K562 (cell line): ENCODE data around the gene SHE. TPM values are rescaled to one million over a fixed set of nuclear protein-coding genes. Genes with fewer than 3 reads are reported as not detected.

Experiments
- ATAC-seq: fragments of 200-7000 bp; cut with Tn5 transposase; 3 replicates; pipeline ENCODE4 v1.9.1; 2020; ENCODE audit warnings: moderate library complexity
- BruUV-seq: library from RNA; stranded (reverse); fragments of 400-500 nt; replicated peaks from 2 replicates; lab custom pipeline; 2021; lab: Mats Ljungman, UMichigan
- CTCF ChIA-PET: fragments of 300-600 bp; formaldehyde crosslinking; extraction: SDS; loops from one replicate; lab custom pipeline; 2021; ENCODE audit warnings: low intra/inter-chr PET ratio; lab: Yijun Ruan, JAX
- POLR2A ChIA-PET: fragments of 300-600, 350-650 bp; sonication (Branson Sonifier 250); formaldehyde crosslinking; extraction: SDS; loops from one replicate; lab custom pipeline; 2021; ENCODE audit warnings: antibody characterized with exemption, inconsistent platforms; lab: Yijun Ruan, JAX
- DNase-seq, 4 experiments: peaks; one replicate each; pipeline versions ENCODE4 v3.0.0 to v3.0.0-alpha.2; 2011 to 2018; ENCODE audit warnings: low spot score in 3 of 4, mixed read lengths in 3 of 4; ENCODE audit errors: extremely low read depth in 1 of 4
- FAIRE-seq: peaks from 2 replicates; lab custom pipeline; 2011; peaks lifted over from hg19 to GRCh38; lab: Jason Lieb, UNC
- H2AFZ ChIP-seq: 2 replicates; pipeline ENCODE4 v1.6.0; 2011; ENCODE audit warnings: low read depth, low read length, control low read depth, inconsistent platforms
- H3K27ac ChIP-seq: fragments of 200-600 bp; 3 replicates; pipeline ENCODE4 v1.8.0; 2011; ENCODE audit warnings: low read depth, mild to moderate bottlenecking, control low read depth, inconsistent platforms, low read length, moderate library complexity, mixed read lengths; ENCODE audit errors: extremely low read depth
- H3K27me3 ChIP-seq, 2 experiments: fragments of 300-600 bp in 1 of 2; 2 replicates in 1 of 2; 3 replicates in 1 of 2; pipeline versions ENCODE4 v1.6.0 to v1.8.0; 2011; ENCODE audit warnings: inconsistent platforms in 2 of 2, low read length in 2 of 2, mild to moderate bottlenecking in 1 of 2, mixed read lengths in 1 of 2, moderate library complexity in 1 of 2; ENCODE audit not compliant: control insufficient read depth in 2 of 2, insufficient read depth in 2 of 2
- H3K36me3 ChIP-seq: fragments of 300-600 bp; 3 replicates; pipeline ENCODE4 v1.8.0; 2011; ENCODE audit warnings: mild to moderate bottlenecking, low read length, inconsistent platforms; ENCODE audit not compliant: control insufficient read depth, insufficient read depth
- H3K4me1 ChIP-seq, 2 experiments: fragments of 200-600 bp in 1 of 2; replicated peaks in 1 of 2; 2 replicates in 1 of 2; 3 replicates in 1 of 2; pipeline versions ENCODE4 v1.5.1 to v1.8.0; 2011; ENCODE audit warnings: inconsistent platforms in 2 of 2, low read length in 2 of 2, mild to moderate bottlenecking in 1 of 2, mixed read lengths in 1 of 2, moderate library complexity in 1 of 2; ENCODE audit not compliant: control insufficient read depth in 2 of 2, insufficient read depth in 2 of 2
- H3K4me2 ChIP-seq: 2 replicates; pipeline ENCODE4 v1.6.1; 2011; ENCODE audit warnings: low read length, control low read depth, inconsistent platforms, mixed read lengths; ENCODE audit not compliant: insufficient read depth
- H3K4me3 ChIP-seq: fragments of 200-600 bp; sonication (generic), shearing (Covaris generic); 2 replicates; pipeline ENCODE4 v1.5.1; 2016; ENCODE audit warnings: control low read depth, inconsistent platforms
- H3K79me2 ChIP-seq: fragments of 200-600 bp; 3 replicates; pipeline ENCODE4 v1.8.0; 2011; ENCODE audit warnings: low read length, inconsistent platforms; ENCODE audit not compliant: control insufficient read depth, insufficient read depth
- H3K9ac ChIP-seq, 2 experiments: 2 replicates each; pipeline versions ENCODE4 v1.6.0 to v1.6.1; 2011; ENCODE audit warnings: low read depth in 2 of 2, low read length in 2 of 2, control low read depth in 1 of 2, inconsistent platforms in 1 of 2, mild to moderate bottlenecking in 1 of 2, mixed read lengths in 1 of 2; ENCODE audit not compliant: insufficient read depth in 1 of 2
- H3K9me1 ChIP-seq: one replicate; pipeline ENCODE4 v1.6.0; 2011; ENCODE audit warnings: inconsistent platforms, mild to moderate bottlenecking, low read length, moderate library complexity; ENCODE audit not compliant: control insufficient read depth, insufficient read depth
- H3K9me3 ChIP-seq: replicated peaks from 2 replicates; pipeline ENCODE4 v1.5.1; 2011; ENCODE audit warnings: low read depth, low read length, inconsistent platforms; ENCODE audit not compliant: control insufficient read depth, insufficient read depth
- H4K20me1 ChIP-seq: replicated peaks from 2 replicates; pipeline ENCODE4 v1.6.1; 2011; ENCODE audit warnings: low read length, inconsistent platforms, mixed read lengths; ENCODE audit not compliant: control insufficient read depth, insufficient read depth
- DEAF1 ChIP-seq: fragments of 450-650 bp; formaldehyde crosslinking; IDR thresholded peaks from 2 replicates; pipeline ENCODE4 v1.4.0; 2020; ENCODE audit warnings: mild to moderate bottlenecking, moderate library complexity
- NR2C1 ChIP-seq, 2 experiments: fragments of 450-650 bp; IDR thresholded peaks; 2 replicates each; pipeline ENCODE4 v1.6.1; 2017; ENCODE audit warnings: mild to moderate bottlenecking in 2 of 2, antibody characterized with exemption in 1 of 2, inconsistent platforms in 1 of 2, missing compliant biosample characterization in 1 of 2, missing genetic modification characterization in 1 of 2
- RAD21 ChIP-seq, 2 experiments: fragments of 250-450 bp in 1 of 2; fragments of 450-650 bp in 1 of 2; sonication (Bioruptor Pico) in 1 of 2; formaldehyde crosslinking in 1 of 2; IDR thresholded peaks in 1 of 2; conservative IDR thresholded peaks in 1 of 2; 2 replicates each; pipeline versions ENCODE4 v1.4.0 to v1.8.0; 2020 to 2022; ENCODE audit warnings: mild to moderate bottlenecking in 2 of 2, moderate library complexity in 1 of 2
- SMC3 ChIP-seq: conservative IDR thresholded peaks from 2 replicates; pipeline ENCODE4 v1.6.1; 2011; ENCODE audit warnings: low read depth, low read length, improper control_type of control experiment; ENCODE audit not compliant: insufficient read depth
- WGBS: fragments of 100-300 bp; shearing (Covaris generic); methylation state at CpG from one replicate; pipeline ENCODE4 v1.1.6; 2016; ENCODE audit warnings: low coverage, mixed read lengths; ENCODE audit not compliant: insufficient coverage; ENCODE audit errors: missing lambda C conversion rate; 5-methylcytosine and 5-hydroxymethylcytosine counted together
- in situ Hi-C: fragments of 300-500 bp; cut with MboI; formaldehyde crosslinking; loops from 4 replicates; pipeline ENCODE4 v1.15.0; 2018; ENCODE audit warnings: inconsistent platforms, mixed read lengths
- intact Hi-C: fragments of 100-400 bp; cut with micrococcal nuclease; formaldehyde crosslinking; loops from 2 replicates; pipeline ENCODE4 v1.14.2; 2022
- polyA plus RNA-seq, 8 experiments: library from polyadenylated mRNA; depleted of rRNA in 4 of 8; stranded (reverse) in 5 of 8; unstranded in 3 of 8; fragments of >200 nt; fragmentation: Nextera tagmentation in 2 of 8; fragmentation: Illumina TruSeq in 1 of 8; extraction: Ambion mirVana in 2 of 8; extraction: Trizol in 1 of 8; gene quantifications; 2 replicates each; pipeline versions ENCODE4 v1.2.1 to v1.2.3, GENCODE V29; 2011 to 2014; ENCODE audit warnings: inconsistent platforms in 1 of 8, missing spikeins in 1 of 8
- total RNA-seq, 7 experiments: library from RNA; depleted of rRNA in 6 of 7; stranded (reverse); fragments of >200 nt in 6 of 7; fragmentation: Illumina TruSeq in 2 of 7; extraction: Trizol in 2 of 7; gene quantifications; 2 replicates each; pipeline versions ENCODE4 v1.2.1 to v1.2.3, GENCODE V29; 2011 to 2021; ENCODE audit warnings: low replicate concordance in 1 of 7
- TF ChIP-seq, protein P1 (sequence below), 2 experiments: fragments of 450-650 bp; formaldehyde crosslinking in 1 of 2; IDR thresholded peaks; 2 replicates each; pipeline versions ENCODE4 v1.4.0 to v1.6.1; 2014 to 2020; ENCODE audit warnings: mild to moderate bottlenecking in 2 of 2, borderline replicate concordance in 1 of 2, low read depth in 1 of 2
- TF ChIP-seq, protein P2 (sequence below), 3 experiments: IDR thresholded peaks in 2 of 3; conservative IDR thresholded peaks in 1 of 3; 2 replicates each; pipeline ENCODE4 v1.5.1; 2011 to 2012; ENCODE audit warnings: low read length in 3 of 3, mild to moderate bottlenecking in 3 of 3, control low read depth in 2 of 3, improper control_type of control experiment in 1 of 3, inconsistent platforms in 1 of 3, low read depth in 1 of 3, mixed read lengths in 1 of 3, moderate library complexity in 1 of 3; ENCODE audit not compliant: insufficient read depth in 2 of 3

SHE gene
- total and polyA plus RNA-seq, 9 of the 15 experiments (the other 6 are each of a cell fraction or from before 2014, with no cell fraction given), result 0.01 to 0.05 TPM; not detected in 7

DNA sequence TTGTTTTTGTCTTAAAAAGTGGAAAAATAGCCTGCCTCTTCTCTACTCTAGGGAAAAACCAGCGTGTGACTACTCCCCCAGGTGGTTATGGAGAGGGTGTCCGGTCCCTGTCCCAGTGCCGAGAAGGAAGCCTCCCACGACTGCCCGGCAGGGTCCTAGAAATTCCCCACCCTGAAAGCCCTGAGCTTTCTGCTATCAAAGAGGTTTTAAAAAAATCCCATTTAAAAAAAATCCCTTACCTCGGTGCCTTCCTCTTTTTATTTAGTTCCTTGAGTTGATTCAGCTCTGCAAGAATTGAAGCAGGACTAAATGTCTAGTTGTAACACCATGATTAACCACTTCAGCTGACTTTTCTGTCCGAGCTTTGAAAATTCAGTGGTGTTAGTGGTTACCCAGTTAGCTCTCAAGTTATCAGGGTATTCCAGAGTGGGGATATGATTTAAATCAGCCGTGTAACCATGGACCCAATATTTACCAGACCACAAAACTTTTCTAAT is 35.2 kb downstream of the SHE start:
- H3K27me3 ChIP-seq, result peaks cover 0 to 7% of the 10 kb centered on the region in 2 experiments; a peak in 2 of 5 replicates
- peak; percentile 87 for ATAC-seq
- peak in 2 of 4 experiments; percentile 44 to 59 for DNase-seq
- no peak overlapping the region for H2AFZ ChIP-seq
- H3K27ac ChIP-seq, result no peak overlapping the region
- no peak overlapping the region for H3K9ac ChIP-seq
- in situ Hi-C loops, result no loop called here
- no peaks in the 10 kb centered on the region for H3K9me3 ChIP-seq
- 6% methylated on average over 8 of the region's 8 CpGs for WGBS
- no peak for FAIRE-seq
- ChIA-PET POLR2A (no interaction called here), CTCF (interaction anchor here (1.3 to 1.7 kb wide), 2 partner anchors 62 to 119 kb away, joined by 4 to 6 read pairs; partner anchors contain the start of gene IL6R)
- no peaks in the 10 kb centered on the region for H3K79me2 ChIP-seq
- H3K4me2 ChIP-seq, result no peak overlapping the region
- H3K36me3 ChIP-seq, result no peaks in the 10 kb centered on the region
- intact Hi-C loops, result loop anchor here (2.0 to 10.0 kb wide), 4 partner anchors 60 to 272 kb away; partner anchors contain the start of genes HAX1, IL6R and TPM3
- no peak overlapping the region for H3K4me3 ChIP-seq
- H3K4me1 ChIP-seq, result peaks cover 7 to 18% of the 10 kb centered on the region in 2 experiments
- no peaks in the 10 kb centered on the region for H3K9me1 ChIP-seq
- no peaks in the 10 kb centered on the region for H4K20me1 ChIP-seq
- BruUV-seq, result no TSS peak
- TF ChIP-seq, protein P1, sequence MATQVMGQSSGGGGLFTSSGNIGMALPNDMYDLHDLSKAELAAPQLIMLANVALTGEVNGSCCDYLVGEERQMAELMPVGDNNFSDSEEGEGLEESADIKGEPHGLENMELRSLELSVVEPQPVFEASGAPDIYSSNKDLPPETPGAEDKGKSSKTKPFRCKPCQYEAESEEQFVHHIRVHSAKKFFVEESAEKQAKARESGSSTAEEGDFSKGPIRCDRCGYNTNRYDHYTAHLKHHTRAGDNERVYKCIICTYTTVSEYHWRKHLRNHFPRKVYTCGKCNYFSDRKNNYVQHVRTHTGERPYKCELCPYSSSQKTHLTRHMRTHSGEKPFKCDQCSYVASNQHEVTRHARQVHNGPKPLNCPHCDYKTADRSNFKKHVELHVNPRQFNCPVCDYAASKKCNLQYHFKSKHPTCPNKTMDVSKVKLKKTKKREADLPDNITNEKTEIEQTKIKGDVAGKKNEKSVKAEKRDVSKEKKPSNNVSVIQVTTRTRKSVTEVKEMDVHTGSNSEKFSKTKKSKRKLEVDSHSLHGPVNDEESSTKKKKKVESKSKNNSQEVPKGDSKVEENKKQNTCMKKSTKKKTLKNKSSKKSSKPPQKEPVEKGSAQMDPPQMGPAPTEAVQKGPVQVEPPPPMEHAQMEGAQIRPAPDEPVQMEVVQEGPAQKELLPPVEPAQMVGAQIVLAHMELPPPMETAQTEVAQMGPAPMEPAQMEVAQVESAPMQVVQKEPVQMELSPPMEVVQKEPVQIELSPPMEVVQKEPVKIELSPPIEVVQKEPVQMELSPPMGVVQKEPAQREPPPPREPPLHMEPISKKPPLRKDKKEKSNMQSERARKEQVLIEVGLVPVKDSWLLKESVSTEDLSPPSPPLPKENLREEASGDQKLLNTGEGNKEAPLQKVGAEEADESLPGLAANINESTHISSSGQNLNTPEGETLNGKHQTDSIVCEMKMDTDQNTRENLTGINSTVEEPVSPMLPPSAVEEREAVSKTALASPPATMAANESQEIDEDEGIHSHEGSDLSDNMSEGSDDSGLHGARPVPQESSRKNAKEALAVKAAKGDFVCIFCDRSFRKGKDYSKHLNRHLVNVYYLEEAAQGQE (IDR thresholded peaks at IDR 0.05; ENCODE audit: borderline replicate concordance), result peak; percentile 45; the same call in 1 of the 2 replicates
- TF ChIP-seq, protein P1 (CRISPR knock-in tag; IDR thresholded peaks at IDR 0.05; ENCODE audit: low read depth), result no peak
- TF ChIP-seq, protein P2, sequence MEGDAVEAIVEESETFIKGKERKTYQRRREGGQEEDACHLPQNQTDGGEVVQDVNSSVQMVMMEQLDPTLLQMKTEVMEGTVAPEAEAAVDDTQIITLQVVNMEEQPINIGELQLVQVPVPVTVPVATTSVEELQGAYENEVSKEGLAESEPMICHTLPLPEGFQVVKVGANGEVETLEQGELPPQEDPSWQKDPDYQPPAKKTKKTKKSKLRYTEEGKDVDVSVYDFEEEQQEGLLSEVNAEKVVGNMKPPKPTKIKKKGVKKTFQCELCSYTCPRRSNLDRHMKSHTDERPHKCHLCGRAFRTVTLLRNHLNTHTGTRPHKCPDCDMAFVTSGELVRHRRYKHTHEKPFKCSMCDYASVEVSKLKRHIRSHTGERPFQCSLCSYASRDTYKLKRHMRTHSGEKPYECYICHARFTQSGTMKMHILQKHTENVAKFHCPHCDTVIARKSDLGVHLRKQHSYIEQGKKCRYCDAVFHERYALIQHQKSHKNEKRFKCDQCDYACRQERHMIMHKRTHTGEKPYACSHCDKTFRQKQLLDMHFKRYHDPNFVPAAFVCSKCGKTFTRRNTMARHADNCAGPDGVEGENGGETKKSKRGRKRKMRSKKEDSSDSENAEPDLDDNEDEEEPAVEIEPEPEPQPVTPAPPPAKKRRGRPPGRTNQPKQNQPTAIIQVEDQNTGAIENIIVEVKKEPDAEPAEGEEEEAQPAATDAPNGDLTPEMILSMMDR (IDR thresholded peaks at IDR 0.05 in 2 of 3, conservative IDR thresholded peaks at IDR 0.05 in 1 of 3; ENCODE audit: insufficient read depth in 2 of 3, low read depth in 1 of 3, low read length in 3 of 3), result peak; percentile 41 to 50 (median 50); a peak in 5 of 6 replicates
- TF ChIP-seq DEAF1 (CRISPR knock-in tag) (0 out of 2 replicates have a peak, but pooled peaks have one; percentile 29), NR2C1 (IDR thresholded peaks at IDR 0.05) (no peak), NR2C1 (tag; IDR thresholded peaks at IDR 0.05) (no peak), RAD21 (CRISPR knock-in tag; conservative IDR thresholded peaks at IDR 0.05 in 1 of 2, IDR thresholded peaks at IDR 0.05 in 1 of 2) (peak; percentile 55 to 75), SMC3 (0 out of 2 replicates have a peak, but pooled peaks have one; percentile 14)
